Ovary (tissue), 9 donors: Measurements from ENCODE around the gene FAM229A. TPM values are rescaled to one million over a fixed set of nuclear protein-coding genes. Genes with fewer than 3 reads are reported as not detected.

Experiments used
- DNase-seq, 5 donors: peaks; one replicate each; pipeline ENCODE4 v3.0.0-alpha.2; 2019 to 2020
- H3K27ac ChIP-seq, 2 donors: fragments of 200-600 bp; one replicate each; pipeline versions ENCODE4 v1.5.1 to v1.8.0; 2019 to 2022
- H3K27me3 ChIP-seq: fragments of 200-600 bp; one replicate; pipeline ENCODE4 v1.8.0; 2022
- H3K36me3 ChIP-seq: fragments of 200-600 bp; sonication (generic); one replicate; pipeline ENCODE4 v1.5.1; 2019
- H3K4me1 ChIP-seq: one replicate; pipeline ENCODE4 v1.8.1; 2013; ENCODE audit warnings: mild to moderate bottlenecking, moderate library complexity; ENCODE audit not compliant: insufficient read depth
- H3K4me3 ChIP-seq: fragments of 200-600 bp; sonication (generic); one replicate; pipeline ENCODE4 v1.5.1; 2017
- H3K9me3 ChIP-seq, 2 donors: fragments of 200-600 bp in 1 of 2; sonication (generic) in 1 of 2; one replicate each; pipeline versions ENCODE4 v1.5.1 to v1.8.1; 2013 to 2019; ENCODE audit warnings: mild to moderate bottlenecking in 1 of 2, moderate library complexity in 1 of 2
- CTCF ChIP-seq, 3 donors: fragments of 450-650 bp in 2 of 3; fragments of 200-600 bp in 1 of 3; IDR thresholded peaks; one replicate each; pipeline versions ENCODE4 v1.5.1 to v1.8.0; 2016 to 2022; ENCODE audit warnings: antibody characterized with exemption in 3 of 3, mild to moderate bottlenecking in 1 of 3
- EP300 ChIP-seq: sonication (generic); formaldehyde crosslinking; IDR thresholded peaks from one replicate; pipeline ENCODE4 v1.6.1; 2017; ENCODE audit warnings: antibody characterized with exemption
- POLR2A ChIP-seq: fragments of 450-650 bp; IDR thresholded peaks from one replicate; pipeline ENCODE4 v1.6.1; 2017; ENCODE audit warnings: antibody characterized with exemption, mild to moderate bottlenecking, moderate library complexity
- WGBS, 3 donors: extraction: QIAGEN DNeasy Blood & Tissue Kit in 1 of 3; methylation state at CpG; one replicate each; pipeline versions ENCODE4 v1.1.5 to v1.1.7; 2013 to 2017; 5-methylcytosine and 5-hydroxymethylcytosine counted together
- intact Hi-C, 4 donors: fragments of 100-400 bp; cut with DNase I; formaldehyde crosslinking; loops; one replicate each; pipeline versions ENCODE4 v1.11.0 to v1.15.1; 2022 to 2023
- polyA plus RNA-seq, 2 donors: library from polyadenylated mRNA; stranded (reverse); fragments of 200-250 nt in 1 of 2; fragments of 350-450 nt in 1 of 2; fragmentation: Illumina TruSeq in 1 of 2; extraction: RNeasy Lipid Tissue Mini Kit (QIAGEN cat#74804) in 1 of 2; gene quantifications; one replicate each; pipeline ENCODE4 v1.2.3, GENCODE V29; 2013 to 2014
- total RNA-seq, 7 donors: library from RNA; depleted of rRNA in 2 of 7; stranded (reverse); fragments of >200 nt in 2 of 7; fragmentation: NEBNext Ultra II Directional in 3 of 7; extraction: Animal tissue kit (Norgen Biotek cat#: 25700) in 3 of 7; gene quantifications; one replicate each; pipeline versions ENCODE4 v1.1.0 to v1.2.4, GENCODE V29; 2016 to 2023
- donor health status: DM: no; HTN: no; CAD: no; lungs with moderate emphysema.
- donor health status: DM: no; HTN: no; CAD: no.
- donor health status: Bipolar disorder and iron deficiency.
- donor health status: DM: yes; HTN: yes; CAD: no.
- donor health status: DM: no; HTN: no; CAD: no.
- donor health status: DM: yes; HTN: yes; CAD: no.

FAM229A gene
- total and polyA plus RNA-seq, 9 donors, result 3.0 to 27.0 (median 14.0) TPM

- Histone ChIP-seq H3K27ac (no peak overlapping the region), H3K27me3 (no peaks in the 10 kb centered on the region), H3K4me3 (no peak overlapping the region), H3K4me1 (peaks cover under 1% of the 10 kb centered on the region), H3K9me3 (no peaks in the 10 kb centered on the region), H3K36me3 (no peaks in the 10 kb centered on the region)
- 67 to 80% (median 80%) methylated on average over 3 of the region's 3 CpGs for WGBS, 3 donors
- TF ChIP-seq CTCF (IDR thresholded peaks at IDR 0.05) (no peak), EP300 (no peak), POLR2A (no peak)
- no peak for DNase-seq
- intact Hi-C loops, result no loop called here
Observed at GRCh38 chr1:32316903-32317277, 45.4 kb downstream of the FAM229A start.

GRCh38 chr1:32311709-32312393 lies 50.4 kb downstream of the FAM229A start:
- Histone ChIP-seq H3K4me3 (no peak overlapping the region), H3K36me3 (no peaks in the 10 kb centered on the region), H3K27ac (peak overlapping the region in 1 of 2 donors; percentile 42), H3K4me1 (peaks cover 15% of the 10 kb centered on the region), H3K9me3 (no peaks in the 10 kb centered on the region), H3K27me3 (no peaks in the 10 kb centered on the region)
- TF ChIP-seq EP300, result no peak
- no peak for TF ChIP-seq POLR2A
- no peak for TF ChIP-seq CTCF (IDR thresholded peaks at IDR 0.05)
- 7 to 19% (median 9%) methylated on average over 2 of the region's 2 CpGs for whole genome bisulfite sequencing, 3 donors
- intact Hi-C loops, result no loop called here
- no peak for DNase-seq

Other genes starting within 250 kb of the FAM229A start
- gene TXLNA, start 182.8 kb downstream of the FAM229A start, total RNA-seq, result 10 to 100 TPM; 24.3 to 71.9 (median 50.0) TPM
- gene TXLNA, start 182.8 kb downstream of the FAM229A start, polyA plus RNA-seq, result 10 to 100 TPM; 23.9 to 33.2 TPM
- 1 to 10 TPM; 3.2 to 9.4 (median 6.2) TPM for gene CCDC28B, start 161.9 kb downstream of the FAM229A start, total RNA-seq
- 1 to 10 TPM; 2.3 to 6.8 TPM for gene CCDC28B, start 161.9 kb downstream of the FAM229A start, polyA plus RNA-seq
- 1 to 10 TPM; 2.3 to 3.6 (median 2.6) TPM for gene IQCC, start 156.8 kb downstream of the FAM229A start, total RNA-seq
- gene IQCC, start 156.8 kb downstream of the FAM229A start, polyA plus RNA-seq, result 1 to 10 TPM; 2.3 to 4.7 TPM
- 10 to 100 TPM in 1 of 7 donors, 1 to 10 TPM in 1, under 1 TPM in 2, not detected in 3; 0.22 to 13.3 (median 0.99) TPM for gene DCDC2B, start 153.4 kb downstream of the FAM229A start, total RNA-seq
- gene DCDC2B, start 153.4 kb downstream of the FAM229A start, polyA plus RNA-seq, result under 1 TPM in 1 of 2 donors, not detected in 1; 0.05 TPM
- gene TMEM234, start 140.1 kb downstream of the FAM229A start, total RNA-seq, result 10 to 100 TPM; 11.6 to 34.6 (median 24.6) TPM
- gene TMEM234, start 140.1 kb downstream of the FAM229A start, polyA plus RNA-seq, result 10 to 100 TPM in 1 of 2 donors, 1 to 10 TPM in 1; 9.4 to 13.8 TPM
- gene EIF3I, start 140.1 kb downstream of the FAM229A start, total RNA-seq, result 100 to 1,000 TPM; 140 to 194 (median 161) TPM
- 100 to 1,000 TPM; 189 to 272 TPM for gene EIF3I, start 140.1 kb downstream of the FAM229A start, polyA plus RNA-seq
- 1 to 10 TPM in 6 of 7 donors, not detected in 1; 1.5 to 7.8 (median 3.6) TPM for gene FAM167B, start 115.3 kb downstream of the FAM229A start, total RNA-seq
- gene FAM167B, start 115.3 kb downstream of the FAM229A start, polyA plus RNA-seq, result 1 to 10 TPM; 2.3 to 3.4 TPM
- gene LCK, start 111.2 kb downstream of the FAM229A start, total RNA-seq, result 1 to 10 TPM in 3 of 7 donors, under 1 TPM in 4; 0.35 to 1.4 (median 0.92) TPM
- 1 to 10 TPM in 1 of 2 donors, under 1 TPM in 1; 0.69 to 2.8 TPM for gene LCK, start 111.2 kb downstream of the FAM229A start, polyA plus RNA-seq
- 100 to 1,000 TPM in 1 of 7 donors, 10 to 100 TPM in 6; 52.9 to 107 (median 89.2) TPM for gene HDAC1, start 70.4 kb downstream of the FAM229A start, total RNA-seq
- gene HDAC1, start 70.4 kb downstream of the FAM229A start, polyA plus RNA-seq, result 100 to 1,000 TPM in 1 of 2 donors, 10 to 100 TPM in 1; 66.7 to 101 TPM
- 100 to 1,000 TPM; 105 to 667 (median 335) TPM for gene MARCKSL1, start 26.3 kb downstream of the FAM229A start, total RNA-seq
- 100 to 1,000 TPM; 226 to 268 TPM for gene MARCKSL1, start 26.3 kb downstream of the FAM229A start, polyA plus RNA-seq
- 10 to 100 TPM in 1 of 7 donors, 1 to 10 TPM in 6; 2.5 to 12.4 (median 4.0) TPM for gene TSSK3, start 54 bp upstream of the FAM229A start, total RNA-seq
- gene TSSK3, start 54 bp upstream of the FAM229A start, polyA plus RNA-seq, result 1 to 10 TPM in 1 of 2 donors, under 1 TPM in 1; 0.78 to 4.2 TPM
- 100 to 1,000 TPM in 1 of 7 donors, 10 to 100 TPM in 6; 54.9 to 107 (median 73.0) TPM for gene BSDC1, start 32.0 kb upstream of the FAM229A start, total RNA-seq
- gene BSDC1, start 32.0 kb upstream of the FAM229A start, polyA plus RNA-seq, result 10 to 100 TPM; 60.5 to 60.7 TPM
- under 1 TPM; under 0.01 to 0.18 (median 0.10) TPM for gene ZBTB8B, start 102.6 kb upstream of the FAM229A start, total RNA-seq
- gene ZBTB8B, start 102.6 kb upstream of the FAM229A start, polyA plus RNA-seq, result under 1 TPM; 0.04 to 0.10 TPM
- gene ZBTB8A, start 176.9 kb upstream of the FAM229A start, total RNA-seq, result 10 to 100 TPM in 5 of 7 donors, 1 to 10 TPM in 2; 5.6 to 13.9 (median 11.0) TPM
- 1 to 10 TPM; 4.5 to 9.0 TPM for gene ZBTB8A, start 176.9 kb upstream of the FAM229A start, polyA plus RNA-seq